ENCODE measurements around the gene RALGAPA2. TPM values are rescaled to one million over a fixed set of nuclear protein-coding genes. Genes with fewer than 3 reads are reported as not detected.

RALGAPA2 gene
- total RNA-seq, 1 donor from 2014 or later, result 17.2 TPM

DNA sequence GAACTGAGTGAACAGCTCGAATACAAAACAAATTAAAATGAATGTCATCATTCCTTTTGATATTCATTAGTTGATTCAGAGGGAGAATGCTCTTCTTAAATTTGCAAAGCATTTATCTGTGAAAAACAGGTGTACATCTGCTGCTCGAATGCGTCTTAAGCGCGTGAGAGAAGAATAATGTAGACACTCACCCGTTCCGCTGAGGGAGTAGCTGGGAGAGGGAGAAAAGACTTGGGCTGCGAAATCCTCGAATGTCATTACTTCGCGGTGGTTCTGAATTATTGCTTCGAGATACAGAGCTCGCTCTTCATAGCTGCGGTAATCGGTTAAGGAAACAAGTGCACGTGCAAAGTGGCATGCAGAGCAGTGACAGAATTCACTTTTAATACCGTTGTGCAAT, 300.6 kb downstream of the RALGAPA2 start:
- intact Hi-C loops (cut with micrococcal nuclease), result no loop called here

DNA sequence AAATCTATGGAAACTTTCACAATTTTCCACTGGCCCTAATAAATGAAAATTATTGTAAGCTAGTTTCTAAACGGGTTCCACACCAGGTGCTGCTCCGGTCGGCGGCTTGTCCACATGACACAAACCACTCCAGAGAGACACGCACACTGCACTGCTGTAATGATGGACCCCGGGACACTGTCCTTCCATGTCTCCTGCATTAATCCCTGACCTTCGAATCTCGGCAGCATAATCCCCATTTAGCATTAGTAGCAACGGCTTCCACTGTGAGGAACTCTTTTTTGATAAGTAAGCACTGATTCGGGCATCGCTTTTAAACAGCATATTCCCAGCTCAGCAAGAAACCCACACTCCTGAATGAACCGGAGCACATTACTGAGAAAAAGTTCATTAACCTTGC, 301.0 kb downstream of the RALGAPA2 start:
- intact Hi-C loops (cut with micrococcal nuclease), result no loop called here

DNA sequence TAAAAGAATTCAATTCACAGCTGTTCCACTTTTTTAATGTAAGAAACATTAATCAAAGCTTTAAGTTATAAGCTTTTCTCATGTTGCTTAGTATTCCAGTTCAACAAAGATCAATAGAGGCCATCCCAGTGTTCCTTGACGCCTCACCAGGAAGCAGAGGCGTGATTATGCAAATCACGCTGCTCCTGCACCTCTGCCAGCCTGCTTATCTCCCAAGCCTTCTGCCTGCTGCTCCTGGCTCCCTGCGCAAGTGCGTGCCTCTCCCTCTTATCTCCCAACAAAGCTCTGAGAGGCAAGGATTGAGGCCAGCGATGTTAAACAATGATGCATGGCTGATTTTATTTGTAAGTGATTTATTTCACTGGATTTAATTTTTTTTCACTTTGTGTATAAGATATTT, 301.8 kb downstream of the RALGAPA2 start:
- intact Hi-C loops (cut with micrococcal nuclease), result no loop called here

DNA sequence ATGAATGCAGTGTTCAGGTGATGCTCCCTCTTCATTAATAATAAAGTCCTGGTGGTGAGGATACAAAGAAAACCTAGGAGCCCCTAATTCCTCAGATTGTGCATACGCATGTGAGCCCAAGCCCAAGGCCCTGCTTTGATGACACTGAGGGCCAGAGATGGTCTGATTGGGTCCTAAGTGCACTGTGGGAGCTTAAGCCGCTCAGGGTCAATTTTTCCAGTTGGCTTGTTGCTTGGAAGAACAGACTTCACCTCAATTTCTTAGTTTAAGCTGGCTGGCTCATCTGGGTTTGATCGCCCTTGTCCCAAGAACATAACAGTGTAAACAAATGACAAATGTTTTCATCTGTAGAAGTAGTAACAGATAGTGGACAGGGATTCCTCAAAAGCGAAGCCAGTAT, 303.1 kb downstream of the RALGAPA2 start:
- intact Hi-C loops (cut with micrococcal nuclease), result no loop called here

DNA sequence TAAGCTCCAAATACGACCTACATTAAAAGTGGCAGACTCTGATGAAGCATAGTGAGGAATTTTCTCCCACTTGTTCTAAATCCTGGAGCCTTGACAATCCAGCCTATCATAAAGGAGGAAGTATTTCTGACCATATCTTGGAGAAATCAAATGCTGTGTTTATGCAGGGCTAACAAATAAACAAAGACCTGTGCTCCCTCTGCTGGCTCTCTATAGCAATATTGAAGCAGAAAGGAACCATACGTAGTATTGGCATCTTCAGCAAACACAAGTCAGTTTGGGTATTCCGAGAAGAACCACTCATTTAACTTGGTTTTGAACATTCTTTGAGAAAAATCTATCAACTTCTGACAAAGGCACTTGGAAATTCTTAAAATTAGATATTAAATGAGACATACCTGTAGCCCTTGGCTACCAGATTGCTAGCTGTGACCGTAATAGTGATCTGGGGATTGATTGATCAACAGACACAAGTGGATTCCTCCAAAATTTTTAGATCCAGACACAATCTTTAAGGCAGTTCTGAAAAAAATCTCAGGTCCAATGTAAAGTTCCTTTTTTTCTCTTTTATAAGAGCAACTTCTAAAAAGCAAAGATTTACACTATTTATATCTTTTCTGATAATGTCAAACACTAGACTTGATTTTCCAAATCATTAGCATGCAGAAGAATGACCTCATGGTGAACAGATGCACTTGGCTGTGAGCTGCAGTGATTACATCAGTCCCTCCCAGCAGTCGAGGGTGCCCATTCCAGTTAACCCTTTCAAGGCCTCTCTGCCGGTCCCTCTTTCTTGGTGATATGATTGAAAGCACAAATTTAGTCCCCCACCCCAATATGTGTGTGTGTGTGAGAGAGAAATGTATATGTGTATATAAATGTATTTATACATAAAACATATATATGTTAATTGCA, 304.3 kb downstream of the RALGAPA2 start:
- intact Hi-C loops (cut with micrococcal nuclease), result no loop called here

DNA sequence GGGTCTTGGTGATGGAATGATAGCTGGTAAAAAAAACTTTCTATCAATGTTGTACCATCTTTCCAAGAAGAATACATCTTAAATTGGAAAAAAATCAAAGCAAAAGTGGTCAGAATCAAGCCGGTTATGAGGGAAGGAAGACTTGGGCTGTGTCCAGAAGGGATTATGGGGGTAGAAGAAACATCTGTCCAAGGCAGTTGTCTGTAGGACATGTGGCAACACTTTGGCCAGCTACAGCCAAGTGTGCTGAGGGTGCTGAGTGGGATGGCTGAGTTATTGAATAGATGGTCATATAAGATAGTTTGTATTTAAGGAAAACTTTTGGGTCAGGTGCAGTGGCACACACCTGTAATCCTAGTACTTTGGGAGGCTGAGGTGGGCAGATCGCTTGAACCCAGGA, 306.1 kb downstream of the RALGAPA2 start:
- intact Hi-C loops (cut with micrococcal nuclease), result no loop called here

DNA sequence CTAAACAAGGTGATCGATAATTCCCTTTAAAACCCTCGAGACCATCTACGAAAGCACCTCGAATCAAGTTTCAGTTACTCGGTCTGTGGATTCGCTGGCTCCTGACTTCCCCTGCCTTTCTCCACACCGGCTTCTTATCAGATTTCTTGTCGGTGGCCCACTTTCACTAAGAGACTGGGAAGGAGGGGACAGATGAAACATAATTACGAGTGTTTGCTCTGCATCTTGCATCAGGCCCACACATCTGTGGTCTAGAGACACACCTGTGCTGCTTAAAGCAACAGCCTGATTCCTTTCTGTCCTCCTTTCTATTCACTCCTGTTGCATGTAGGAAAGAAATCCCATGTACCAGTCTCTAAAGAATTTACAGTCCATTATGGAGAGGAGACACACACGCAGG, 306.8 kb downstream of the RALGAPA2 start:
- intact Hi-C loops (cut with micrococcal nuclease), result no loop called here

DNA sequence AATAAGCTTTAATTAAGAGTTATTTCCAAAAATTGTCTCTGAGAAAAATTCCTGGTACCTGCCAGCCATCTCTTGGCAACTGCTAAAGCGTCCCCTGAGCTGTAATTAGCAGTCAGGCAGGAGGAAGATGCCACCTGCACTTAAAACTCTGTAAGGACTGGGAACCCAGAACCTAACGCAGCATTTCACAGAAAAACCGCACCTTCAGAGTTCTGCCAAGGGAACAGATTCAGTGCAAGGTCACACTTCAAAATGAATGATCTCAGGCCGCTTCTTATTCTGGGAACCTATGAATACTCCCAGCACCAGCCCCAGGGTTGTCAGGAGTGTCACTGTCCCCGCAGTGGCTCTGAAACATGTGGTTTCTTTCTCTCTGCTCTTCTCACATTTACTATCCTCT, 307.8 kb downstream of the RALGAPA2 start:
- intact Hi-C loops (cut with micrococcal nuclease), result no loop called here

DNA sequence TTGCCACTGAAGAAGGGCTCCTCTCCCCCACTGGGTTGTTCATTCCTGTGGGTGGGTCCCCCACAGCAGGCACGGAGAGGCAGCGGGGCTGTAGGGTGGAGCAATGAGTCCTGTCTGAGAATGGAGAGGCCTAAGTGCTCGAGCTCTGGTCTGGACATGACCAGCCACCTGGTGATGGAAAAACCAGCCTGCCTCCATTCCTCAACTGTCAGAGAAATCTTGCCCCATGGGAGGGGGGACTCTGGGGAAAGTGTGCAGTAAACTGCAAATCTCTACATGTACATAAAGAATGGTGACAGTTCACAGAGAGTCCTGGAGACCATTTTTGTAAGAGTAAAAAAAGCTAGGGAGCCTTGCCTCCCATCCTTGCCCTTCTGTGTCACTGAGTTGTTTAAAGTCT, 310.5 kb downstream of the RALGAPA2 start:
- intact Hi-C loops (cut with micrococcal nuclease), result no loop called here

DNA sequence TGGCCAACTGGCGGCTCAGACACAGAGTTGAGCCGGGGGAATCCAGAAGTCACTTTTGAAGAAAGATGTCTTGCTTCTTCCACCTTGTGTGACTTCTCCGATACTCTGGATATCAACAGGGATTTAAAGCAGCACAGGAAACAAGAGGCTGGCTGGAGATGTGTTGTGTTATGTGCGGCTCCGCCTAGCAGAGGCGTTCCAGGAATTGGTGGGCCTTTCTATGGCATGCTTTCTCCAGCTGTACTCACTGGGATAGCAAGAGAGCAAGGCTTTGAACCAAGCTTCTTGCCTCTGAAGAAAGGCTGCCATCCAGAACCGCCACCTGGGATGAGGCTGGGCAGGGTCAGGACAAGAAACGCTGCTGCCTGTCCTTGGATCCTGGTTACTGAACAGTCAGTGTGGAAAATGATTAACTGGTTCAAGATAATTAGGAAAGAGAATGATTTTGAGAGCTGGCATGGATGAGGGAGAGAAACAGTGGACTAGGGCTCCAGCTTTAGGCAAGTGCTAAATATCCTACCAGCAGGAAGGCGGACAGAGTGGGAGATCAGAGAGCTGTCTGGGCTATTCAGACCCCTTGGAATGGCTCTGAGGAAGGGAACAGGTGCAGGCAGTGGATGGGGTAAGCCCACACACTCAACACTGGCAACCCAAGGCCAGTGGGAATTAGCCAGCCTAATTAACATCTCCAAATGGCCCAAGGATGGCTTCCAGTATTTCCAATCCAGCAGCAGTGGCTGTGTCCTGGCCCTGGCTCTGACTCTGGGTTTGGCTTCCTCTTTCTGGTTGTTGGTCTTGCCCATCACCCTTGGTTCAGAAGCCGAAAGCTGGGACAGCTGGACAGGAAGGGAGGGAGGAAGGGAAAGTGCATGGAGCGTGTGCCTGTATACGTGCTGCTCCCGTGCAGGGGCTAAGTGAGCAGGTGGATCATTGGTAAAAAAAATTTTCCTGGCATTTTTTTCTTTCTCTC, 312.6 kb downstream of the RALGAPA2 start:
- intact Hi-C loops (cut with micrococcal nuclease), result no loop called here

DNA sequence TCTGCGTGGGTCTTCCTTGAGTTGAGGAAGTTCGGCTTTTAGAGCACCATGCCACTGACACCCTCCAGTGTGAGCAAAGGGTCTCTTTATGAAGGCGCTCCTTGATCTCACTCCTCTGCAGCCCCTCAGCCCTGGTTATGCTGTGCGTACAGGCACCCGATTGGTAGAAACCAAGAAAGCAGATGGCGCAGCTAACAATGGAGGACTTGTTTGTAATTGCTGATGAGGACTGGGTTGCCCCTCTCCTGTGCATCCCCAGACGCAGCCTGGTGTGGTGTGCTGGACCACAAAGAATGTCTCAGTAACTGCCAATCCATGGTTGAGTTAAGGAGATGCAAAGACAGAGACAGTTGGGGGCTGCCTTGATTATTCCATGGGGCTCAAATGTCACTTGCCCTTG, 314.3 kb downstream of the RALGAPA2 start:
- intact Hi-C loops (cut with micrococcal nuclease), result no loop called here

DNA sequence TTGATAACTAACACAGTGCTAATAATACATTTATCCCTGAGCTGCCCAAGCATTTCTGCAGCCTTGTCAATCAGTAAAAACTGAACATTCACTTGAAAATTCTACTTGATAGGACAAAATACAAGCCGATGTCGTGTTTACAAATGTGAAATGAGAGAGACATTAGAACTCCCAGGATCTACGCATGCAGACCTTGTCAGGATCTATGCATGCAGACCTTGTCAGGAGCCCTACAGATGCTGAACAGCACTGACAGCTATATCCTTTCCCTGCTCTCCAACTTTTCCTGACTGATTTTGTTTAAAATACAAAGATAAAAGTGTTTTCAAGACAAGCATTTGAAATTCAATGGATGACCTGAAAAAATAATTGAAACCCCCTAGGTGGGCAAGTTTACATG, 315.6 kb downstream of the RALGAPA2 start:
- intact Hi-C loops (cut with micrococcal nuclease), result no loop called here

DNA sequence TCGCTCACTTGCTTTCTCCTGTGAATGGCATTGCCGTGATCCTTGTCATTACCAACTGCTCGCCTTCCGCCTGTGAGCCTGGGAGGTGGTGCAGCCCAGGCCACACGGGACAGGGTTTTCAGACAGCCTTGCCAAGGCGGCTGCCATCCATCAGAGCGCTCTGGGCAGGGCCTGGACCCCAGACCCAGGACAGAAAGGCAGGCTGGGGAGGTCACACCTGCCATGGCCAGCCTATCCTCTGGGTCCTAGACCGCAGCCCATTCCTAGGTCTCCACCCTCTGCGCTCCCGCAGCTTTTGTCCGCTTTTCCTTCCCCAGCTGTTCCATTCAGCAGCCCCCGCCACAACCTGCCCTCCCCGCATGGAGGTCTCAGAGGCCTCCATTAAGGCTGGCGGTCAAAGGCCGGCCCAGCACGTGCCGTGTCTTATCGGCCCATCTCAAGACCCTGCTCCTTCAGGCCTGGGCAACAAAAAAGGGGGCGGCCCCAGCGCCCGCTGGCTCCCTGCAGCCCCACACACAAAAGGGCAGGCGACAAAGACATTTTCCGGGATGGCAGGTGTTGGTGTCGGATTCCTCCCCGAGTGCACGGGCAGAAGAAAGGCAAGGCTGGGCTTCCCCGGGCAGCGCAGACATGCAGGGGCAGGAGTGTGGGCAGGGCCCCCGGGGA, 316.4 kb downstream of the RALGAPA2 start:
- intact Hi-C loops (cut with micrococcal nuclease), result no loop called here

DNA sequence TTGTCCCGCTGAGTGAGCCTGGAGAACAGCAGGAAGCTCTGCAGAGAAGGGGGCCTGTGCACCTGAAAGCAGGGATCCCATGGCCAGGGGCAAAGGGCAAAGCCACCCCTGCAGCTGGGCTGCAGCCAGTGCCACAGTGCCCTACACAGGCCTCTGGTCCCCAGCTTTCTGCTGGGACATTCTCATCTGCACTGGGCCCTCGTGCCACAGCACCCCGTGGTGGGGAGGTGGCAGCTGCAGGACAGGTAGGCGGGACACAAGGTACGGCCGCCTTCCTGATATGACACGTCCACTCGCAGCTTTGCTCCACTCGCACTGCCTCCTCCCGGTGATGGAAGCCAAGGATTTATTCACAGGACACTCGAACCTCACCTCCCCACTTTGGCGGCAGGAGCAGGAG, 317.4 kb downstream of the RALGAPA2 start:
- intact Hi-C loops (cut with micrococcal nuclease), result no loop called here

DNA sequence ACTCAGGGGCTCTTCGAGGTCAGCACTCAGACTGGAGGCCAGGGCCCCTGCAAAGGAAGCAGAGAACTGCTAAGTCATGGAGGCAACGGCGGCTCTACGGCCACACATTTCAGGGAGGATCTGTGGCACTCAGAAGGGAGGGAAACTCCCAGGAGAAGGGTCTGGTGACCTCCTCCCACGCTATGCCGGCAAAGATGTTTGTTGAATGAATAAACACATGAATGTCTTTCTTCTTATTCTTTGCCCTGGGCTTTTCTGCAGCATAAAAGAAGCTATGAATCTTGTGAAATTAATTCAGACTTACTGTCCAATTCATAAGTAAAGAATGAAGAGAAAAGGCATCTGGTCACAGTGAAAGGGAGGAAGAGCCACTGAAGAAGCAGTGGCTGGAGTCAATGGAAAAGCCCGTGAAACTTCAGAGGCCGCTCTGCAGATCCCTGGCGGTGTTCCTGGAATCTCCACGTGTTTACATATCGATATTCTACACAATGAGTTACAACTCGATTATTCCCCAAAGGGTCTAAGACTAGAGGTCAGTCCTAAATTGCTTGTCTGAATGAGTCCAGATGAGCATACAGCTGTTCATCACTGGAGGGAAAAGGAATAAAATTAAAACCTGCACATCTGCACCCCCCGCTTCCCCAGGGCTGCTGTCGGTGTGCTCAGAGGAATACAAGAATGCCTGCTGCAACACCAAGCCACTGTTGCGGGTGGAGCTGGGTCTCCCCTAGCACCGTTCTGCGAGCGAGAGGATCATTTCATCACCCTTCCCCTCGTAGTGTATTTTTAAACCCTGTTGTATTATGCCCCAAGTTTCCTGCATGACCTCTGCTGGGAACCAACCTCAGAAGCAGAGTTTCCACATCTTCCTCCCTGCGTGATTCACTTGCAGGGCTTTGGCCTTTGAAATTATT, 319.0 kb downstream of the RALGAPA2 start:
- intact Hi-C loops (cut with micrococcal nuclease), result no loop called here

DNA sequence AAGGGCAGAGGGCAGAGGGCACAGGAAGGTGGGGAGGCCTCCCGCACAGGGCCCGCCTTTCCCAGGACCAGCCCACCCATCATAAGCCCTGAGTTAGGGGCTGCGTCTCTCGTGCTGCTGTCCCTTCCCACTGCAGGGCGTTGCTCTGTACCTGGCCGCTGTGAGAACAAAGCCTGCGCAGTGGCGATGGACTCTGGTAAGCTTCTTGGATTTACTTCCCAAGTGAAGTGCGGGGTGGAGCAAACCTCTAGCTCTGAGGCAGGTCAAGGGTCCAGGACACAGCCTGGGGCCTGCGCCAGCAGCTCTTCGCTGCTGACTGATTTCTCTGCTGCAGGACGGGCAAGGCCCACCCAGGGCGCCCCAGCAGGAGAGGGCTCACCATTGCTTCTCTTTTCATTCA, 320.7 kb downstream of the RALGAPA2 start:
- intact Hi-C loops (cut with micrococcal nuclease), result no loop called here

DNA sequence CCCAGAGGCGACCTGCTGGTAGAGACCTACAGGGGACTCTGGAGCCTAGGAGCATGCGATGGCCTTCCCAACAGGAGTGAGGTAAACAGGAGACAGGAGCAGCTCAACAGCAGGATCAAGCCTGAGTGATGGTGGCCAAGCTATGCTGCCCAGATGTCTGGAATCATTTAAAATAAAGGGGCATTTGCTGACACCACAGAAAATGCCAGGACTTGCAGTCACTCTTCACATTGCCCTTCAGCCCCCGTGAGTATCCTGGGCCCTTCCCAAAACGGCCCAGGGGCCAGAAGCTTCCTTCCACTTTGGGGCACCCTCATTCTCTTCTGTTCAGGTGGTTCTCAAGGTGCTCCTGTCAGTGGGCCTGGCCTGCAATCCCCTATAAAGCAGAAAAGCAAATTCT, 321.3 kb downstream of the RALGAPA2 start:
- intact Hi-C loops (cut with micrococcal nuclease), result no loop called here

DNA sequence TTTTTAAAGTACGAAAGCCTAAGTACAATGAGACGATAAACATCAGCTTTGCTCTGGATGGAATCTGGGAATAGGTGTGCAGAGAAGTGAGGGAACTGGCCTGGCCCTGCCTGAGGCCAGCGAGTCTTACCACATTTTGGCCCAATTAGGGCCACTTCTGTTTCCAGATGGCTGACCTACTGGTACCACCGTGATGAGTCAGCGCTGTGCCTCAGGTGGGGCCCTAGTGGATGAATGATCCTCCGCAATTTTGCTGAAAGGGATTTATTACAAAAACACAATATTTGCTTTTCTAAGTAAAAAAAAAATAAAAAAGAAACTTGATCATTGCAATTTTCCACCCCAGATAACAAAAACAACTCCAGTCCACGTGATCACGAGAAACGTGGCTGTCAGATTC, 322.1 kb downstream of the RALGAPA2 start:
- intact Hi-C loops (cut with micrococcal nuclease), result no loop called here

DNA sequence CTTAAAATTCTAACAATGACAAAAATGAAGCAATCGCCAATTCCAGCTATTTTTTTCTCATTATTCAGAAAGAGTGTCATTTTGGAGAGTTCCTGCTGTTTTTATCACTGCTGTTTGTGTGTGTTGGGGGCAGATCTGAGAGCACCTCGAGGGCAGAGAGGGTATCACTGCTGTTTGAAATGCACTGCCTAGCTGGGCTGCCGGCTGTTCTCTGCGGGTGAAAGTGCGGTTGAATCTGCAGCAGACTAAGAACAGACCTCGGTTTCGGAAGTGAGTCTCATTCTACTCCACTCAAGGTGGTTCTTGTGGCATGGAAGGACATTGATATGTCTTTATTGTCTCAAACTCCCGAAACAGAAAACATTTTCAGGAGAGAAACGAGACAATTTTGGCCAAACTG, 326.3 kb downstream of the RALGAPA2 start:
- intact Hi-C loops (cut with micrococcal nuclease), result no loop called here

DNA sequence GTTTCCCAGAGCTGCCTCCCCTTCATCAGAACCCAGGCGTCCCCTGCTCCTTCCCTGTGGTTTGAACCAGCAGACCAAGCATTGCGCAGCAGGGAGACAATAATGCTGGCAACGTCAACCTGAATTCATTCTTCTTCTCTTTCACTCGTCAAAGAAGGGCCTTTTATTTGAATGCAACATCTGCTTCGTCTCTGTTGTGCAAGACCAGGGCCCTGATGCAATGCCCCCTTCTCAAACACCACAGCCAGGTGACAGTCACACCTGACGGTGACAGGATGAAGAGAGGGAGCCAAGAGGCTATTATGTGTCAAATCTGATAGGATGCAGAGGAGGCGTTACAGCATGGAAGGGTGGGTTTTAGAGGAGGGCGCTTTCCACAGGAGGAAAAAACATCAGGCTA, 336.6 kb downstream of the RALGAPA2 start:
- intact Hi-C loops (cut with micrococcal nuclease), result no loop called here
